Stimulated activated CD8-positive, alpha-beta memory T cell treated with anti-CD3 and anti-CD28 coated beads, Interleukin-7, amount 100 ng/mL, for 24 hours (primary cell): Measurements from ENCODE around the gene LRCH1.
"Not testable (repeated sequence)": the region's sequence is repeated elsewhere in the genome, so short reads cannot be mapped to it uniquely, and the experiment has no call there.

Experiments
- DNase-seq: peaks from one replicate; pipeline ENCODE4 v3.0.0-alpha.2; 2020; ENCODE audit warnings: low read depth

The LRCH1 gene

DNA sequence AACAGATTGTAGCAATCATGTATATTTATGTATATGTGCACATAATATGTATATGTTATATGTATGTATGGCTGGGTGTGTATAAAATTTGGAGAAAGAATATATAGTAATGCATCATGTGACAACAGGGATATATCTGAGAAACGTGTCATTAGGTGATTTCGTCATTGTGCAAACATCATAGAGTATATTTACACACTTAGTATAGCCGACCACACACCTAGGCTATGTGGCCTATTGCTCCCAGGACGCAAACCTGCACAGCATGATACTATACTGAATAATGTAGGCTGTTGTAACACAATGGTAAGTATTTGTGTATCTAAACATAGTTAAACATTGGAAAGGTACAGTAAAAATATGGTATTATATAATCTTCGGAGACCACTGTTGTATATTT is 200.2 kb downstream of the LRCH1 start:
- no peak for DNase-seq

- no peak for DNase-seq
These were observed 200.9 kb downstream of the LRCH1 start for GRCh38 chr13:46753917-46754316.

DNA sequence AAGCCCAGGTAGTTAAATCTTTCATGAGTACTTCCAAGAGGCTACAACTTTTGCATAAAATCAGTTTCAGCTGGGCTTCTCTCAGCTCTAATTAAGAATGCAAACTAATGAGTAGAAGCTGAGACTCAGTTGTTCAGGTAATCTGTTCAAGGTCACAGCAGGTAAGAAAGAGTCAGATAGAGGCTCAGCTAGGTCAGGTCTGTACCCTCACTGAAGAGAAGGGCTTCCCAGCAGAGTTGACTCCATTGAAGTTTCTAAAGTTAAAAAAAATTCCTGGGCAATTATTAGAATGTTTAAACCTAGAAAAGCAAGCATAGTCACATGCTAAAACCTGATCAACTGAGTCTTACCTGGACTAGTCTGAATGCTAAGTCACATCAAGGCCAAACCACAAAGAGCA is 201.8 kb downstream of the LRCH1 start:
- DNase-seq = no peak

- not testable (repeated sequence) for DNase-seq
These were observed 202.5 kb downstream of the LRCH1 start for GRCh38 chr13:46755508-46755907.

DNA sequence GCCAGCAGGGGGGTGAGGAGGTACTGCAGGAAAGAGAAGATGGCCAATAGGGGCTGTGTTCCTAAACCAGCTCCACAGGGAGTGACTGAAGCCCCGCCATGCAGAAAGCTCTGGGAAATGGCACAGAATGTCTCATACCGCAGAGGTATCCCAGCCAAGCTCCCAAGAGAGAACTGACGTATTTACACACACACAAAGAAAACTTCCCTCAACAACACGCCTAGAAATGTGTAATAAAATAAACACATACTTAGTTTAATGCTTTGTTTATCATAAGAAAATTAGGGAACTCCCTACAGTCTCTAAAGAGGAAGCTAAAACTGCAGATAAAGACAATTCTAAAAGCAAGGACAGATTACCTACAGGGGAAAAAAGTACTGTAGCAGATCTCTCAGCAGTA is 204.0 kb downstream of the LRCH1 start:
- no peak for DNase-seq

DNA sequence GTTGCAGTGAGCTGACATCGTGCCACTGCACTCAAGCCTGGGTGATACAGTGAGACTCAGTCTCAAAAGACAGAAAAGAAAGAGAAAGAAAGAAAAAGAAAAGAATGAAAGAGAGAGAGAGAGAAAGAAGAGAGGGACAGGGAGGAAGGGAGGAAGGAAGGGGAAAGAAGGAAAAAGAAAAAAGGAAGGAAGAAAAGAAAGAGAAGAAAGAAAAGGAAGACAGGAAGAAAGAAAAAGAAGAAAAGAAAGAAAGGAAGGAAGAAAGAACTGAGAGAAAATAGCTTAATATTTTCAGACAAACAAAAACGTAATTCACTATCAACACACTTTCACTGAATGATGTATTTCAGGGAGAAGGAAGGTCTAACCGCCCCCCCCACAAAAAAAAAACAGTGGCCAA is 204.7 kb downstream of the LRCH1 start:
- no peak for DNase-seq

DNA sequence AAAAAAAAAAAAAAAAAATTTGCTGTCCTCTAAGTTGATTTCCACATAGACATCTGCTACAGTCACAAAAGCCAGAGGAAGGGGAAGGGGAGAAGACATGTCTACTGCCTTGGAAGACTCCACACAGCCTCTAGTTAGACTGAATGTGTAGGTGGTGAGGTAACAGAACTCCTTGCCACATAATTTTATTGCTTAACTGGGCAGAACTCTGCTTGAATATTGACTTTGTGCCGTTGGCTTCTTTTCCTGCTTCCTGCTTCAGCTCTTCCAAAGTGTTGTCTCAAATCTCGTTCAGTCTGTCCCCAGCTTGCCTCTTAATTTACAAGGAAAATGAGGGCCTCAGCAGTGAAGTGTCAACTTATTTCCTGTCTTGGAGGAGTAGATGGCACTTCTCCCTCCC is 206.9 kb downstream of the LRCH1 start:
- no peak for DNase-seq

DNA sequence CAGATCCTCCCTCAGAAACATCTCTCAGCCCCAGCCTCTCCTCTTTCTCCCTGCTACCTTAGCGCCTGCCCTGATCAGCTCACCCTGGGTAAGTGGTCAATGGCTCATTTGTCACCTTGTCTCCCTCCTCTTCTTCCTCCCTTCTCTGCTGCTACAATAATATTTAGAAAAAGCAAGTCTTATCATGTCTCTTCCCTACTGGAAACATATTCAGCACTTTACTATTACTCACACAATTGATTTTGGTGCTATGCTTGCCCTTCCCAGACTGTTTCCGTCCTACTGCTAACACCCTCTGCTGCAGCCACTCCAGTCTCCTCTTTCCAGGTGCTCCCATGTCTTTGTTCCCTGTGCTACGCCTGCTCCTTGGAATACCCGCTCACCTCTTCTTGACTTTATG is 208.2 kb downstream of the LRCH1 start:
- no peak for DNase-seq

DNA sequence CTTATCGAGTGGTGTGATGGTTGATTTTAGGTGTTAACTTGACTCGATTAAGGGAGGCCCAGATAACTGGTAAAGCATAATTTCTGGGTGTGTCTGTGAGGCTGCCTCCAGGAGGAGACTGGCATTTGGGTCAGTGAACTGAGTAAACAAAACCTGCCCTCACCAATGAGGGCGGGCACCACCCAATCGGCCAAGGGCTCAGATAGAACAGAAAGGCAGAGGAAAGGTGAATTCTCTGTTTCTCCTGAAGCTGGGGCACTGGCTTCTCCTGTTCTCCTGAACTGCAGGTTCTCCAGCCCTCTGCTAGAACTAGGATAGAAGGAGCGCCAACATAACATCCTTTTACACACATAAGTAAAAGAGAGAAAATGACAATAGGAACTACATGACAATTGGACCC is 208.9 kb downstream of the LRCH1 start:
- no peak for DNase-seq

GRCh38 chr13:46769925-46770324 is 217.0 kb downstream of the LRCH1 start:
- not testable (repeated sequence) for DNase-seq

DNA sequence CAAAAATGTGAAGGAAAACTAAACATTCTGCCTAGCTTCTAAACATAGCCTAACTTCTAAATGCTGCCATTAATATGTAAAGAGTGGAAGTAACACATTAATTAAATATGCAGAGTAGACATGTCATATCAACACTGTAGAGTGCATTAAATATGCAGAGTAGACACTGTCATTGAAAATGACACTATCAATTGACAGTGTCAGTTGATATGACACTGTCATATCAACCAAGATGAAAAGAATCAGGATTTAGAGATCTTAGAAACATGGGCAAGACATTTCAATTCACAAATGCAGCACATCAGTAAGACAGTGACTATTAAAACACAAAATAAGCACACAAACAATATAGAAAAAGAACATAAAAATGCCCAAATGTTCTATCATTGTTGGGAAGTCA is 218.7 kb downstream of the LRCH1 start:
- no peak for DNase-seq

- no peak for DNase-seq
These were observed 220.6 kb downstream of the LRCH1 start for GRCh38 chr13:46773541-46773940.

GRCh38 chr13:46775385-46776107 is 222.6 kb downstream of the LRCH1 start:
- DNase-seq = no peak

- DNase-seq = no peak
These were observed 225.1 kb downstream of the LRCH1 start for GRCh38 chr13:46778095-46778494.

- DNase-seq = no peak
These were observed 225.9 kb downstream of the LRCH1 start for GRCh38 chr13:46778890-46779289.

- DNase-seq = no peak
These were observed 229.1 kb downstream of the LRCH1 start for GRCh38 chr13:46782066-46782465.

DNA sequence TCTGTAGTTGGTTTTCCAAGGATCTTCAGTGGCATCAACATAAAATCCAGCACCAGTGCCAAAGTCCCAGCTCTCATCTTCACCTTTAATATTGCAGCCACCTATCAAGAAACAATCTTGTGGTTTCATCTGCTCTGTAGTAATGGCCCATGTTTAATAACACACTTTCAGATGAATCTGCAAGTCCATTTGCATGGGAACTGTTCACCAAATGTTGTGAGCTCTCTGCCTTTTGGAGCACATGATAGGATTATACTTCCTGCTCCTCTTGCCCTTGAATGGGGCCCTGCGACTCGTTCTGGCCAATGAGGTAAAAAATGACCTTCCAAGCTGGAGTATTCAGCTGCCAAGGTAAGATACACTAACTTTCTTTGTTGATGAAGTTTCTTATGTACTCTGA is 229.7 kb downstream of the LRCH1 start:
- no peak for DNase-seq

GRCh38 chr13:46783504-46783903 is 230.5 kb downstream of the LRCH1 start:
- DNase-seq = no peak

- DNase-seq = no peak
These were observed 242.4 kb downstream of the LRCH1 start for GRCh38 chr13:46795321-46795720.

DNA sequence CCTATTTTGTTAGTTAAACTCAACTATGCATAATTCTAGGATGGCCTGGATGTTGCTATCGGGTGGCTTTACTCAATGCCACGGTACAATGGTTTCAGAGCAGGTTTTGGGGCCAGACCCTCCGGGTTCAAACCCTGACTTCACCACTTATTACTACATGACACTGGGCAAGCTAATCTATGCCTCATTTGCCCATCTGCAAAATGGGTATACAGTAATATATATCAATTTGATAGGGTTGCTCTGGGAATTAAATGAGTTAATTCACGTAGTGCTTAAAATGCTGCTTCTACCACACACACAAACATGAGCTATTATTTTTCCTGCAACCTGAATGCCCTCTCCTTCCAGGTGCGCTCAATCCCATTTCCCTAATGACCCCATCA is 243.2 kb downstream of the LRCH1 start:
- DNase-seq = no peak

DNA sequence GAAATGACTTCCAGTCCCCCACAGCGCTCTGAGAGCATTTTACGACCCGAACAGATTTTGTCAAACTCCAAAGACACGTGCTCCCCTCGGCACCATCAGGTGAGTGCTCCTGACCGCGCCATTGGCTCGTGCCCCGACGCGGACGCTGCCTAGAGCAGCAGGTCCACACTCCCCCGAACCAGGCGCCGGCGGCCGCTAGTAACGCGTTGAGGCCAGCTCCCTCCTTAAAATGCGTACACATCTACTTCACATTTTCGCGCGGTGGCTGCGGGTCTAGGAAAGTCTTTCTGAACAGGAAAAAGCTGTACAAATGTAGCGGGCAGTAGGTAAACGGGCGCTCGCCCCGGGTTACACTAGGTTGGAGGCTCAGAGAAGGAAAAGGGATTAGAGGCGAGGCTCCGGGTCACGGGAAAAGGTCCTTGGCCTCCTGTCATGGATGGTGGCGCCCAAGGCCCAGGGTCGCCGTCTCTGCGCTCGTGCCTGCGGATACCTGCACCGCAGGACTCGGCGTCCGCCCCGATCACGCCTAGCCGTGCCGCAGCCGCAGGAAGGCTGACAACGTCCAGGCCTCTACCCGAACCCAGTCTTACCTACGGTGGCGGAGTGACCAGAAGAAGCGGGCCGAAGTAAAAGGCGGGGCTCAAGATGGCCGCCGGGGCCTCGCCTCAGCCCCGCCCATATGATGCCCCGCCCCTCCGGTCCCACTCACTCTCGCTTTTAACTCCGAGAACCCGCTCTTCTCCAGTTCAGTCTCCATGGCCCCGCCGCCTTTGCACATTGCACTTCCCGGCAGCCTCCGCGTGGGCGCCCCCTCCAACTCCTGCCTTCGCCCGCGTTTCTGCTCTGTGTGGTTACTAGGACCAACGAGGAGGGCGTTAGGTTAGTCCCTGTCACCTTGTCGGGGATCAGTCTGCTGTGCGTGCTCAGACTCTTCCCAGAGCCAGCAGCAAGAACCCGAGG is 243.8 kb downstream of the LRCH1 start, which contains the start of gene ESD:
ESD (minus strand) TSS at position 647 of the 960 bp plus-strand sequence. CDS start 5,748 bp downstream, outside the sequence.
- peak; percentile 91 for DNase-seq

DNA sequence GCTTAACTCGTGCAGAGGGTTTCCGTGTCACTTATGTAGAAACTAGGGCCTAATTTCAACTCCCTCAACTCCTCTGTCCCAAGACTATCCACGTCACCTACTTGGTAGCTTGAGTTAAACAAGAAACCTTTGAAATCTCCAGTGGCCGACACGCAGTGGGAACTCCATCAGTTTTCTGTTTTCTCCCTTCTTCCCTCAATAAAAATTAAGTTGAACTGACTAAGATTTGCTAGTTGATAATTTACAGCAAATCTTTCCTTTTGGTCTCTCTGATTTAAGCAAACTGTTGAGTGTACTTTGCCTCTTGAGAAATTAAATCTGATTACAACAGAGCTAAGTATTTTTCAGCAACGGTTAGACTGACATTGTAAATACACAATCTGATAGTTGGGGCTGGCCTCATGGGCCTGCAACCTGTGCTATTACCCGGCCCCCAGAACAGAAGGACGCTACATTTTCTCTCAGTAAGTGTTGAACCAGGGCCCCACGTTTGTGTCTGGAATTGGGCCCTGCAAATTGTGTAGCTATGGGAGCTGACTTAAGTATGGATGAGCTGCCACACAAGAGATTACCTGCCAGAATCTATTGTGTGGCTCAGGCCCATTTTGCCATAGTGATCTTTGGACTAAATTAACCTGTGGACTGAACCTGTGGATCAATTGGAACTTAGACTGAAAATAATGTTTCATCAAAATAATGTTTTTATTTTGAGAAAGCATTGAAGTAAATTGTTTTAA is 244.7 kb downstream of the LRCH1 start:
- DNase-seq = no peak
